ENCODE results near the gene APPL2.

- TF ChIP-seq, protein P1, sequence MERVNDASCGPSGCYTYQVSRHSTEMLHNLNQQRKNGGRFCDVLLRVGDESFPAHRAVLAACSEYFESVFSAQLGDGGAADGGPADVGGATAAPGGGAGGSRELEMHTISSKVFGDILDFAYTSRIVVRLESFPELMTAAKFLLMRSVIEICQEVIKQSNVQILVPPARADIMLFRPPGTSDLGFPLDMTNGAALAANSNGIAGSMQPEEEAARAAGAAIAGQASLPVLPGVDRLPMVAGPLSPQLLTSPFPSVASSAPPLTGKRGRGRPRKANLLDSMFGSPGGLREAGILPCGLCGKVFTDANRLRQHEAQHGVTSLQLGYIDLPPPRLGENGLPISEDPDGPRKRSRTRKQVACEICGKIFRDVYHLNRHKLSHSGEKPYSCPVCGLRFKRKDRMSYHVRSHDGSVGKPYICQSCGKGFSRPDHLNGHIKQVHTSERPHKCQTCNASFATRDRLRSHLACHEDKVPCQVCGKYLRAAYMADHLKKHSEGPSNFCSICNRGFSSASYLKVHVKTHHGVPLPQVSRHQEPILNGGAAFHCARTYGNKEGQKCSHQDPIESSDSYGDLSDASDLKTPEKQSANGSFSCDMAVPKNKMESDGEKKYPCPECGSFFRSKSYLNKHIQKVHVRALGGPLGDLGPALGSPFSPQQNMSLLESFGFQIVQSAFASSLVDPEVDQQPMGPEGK (CRISPR knock-in tag; IDR thresholded peaks at IDR 0.05; ENCODE audit: borderline replicate concordance), result no peak
- TF ChIP-seq ZFP3 (CRISPR knock-in tag; IDR thresholded peaks at IDR 0.05) (no peak), ESRRG (CRISPR knock-in tag; IDR thresholded peaks at IDR 0.05) (no peak), PPARA (CRISPR knock-in tag; IDR thresholded peaks at IDR 0.05; ENCODE audit: borderline replicate concordance) (no peak), TCF4 (CRISPR knock-in tag; IDR thresholded peaks at IDR 0.05; ENCODE audit: borderline replicate concordance) (no peak), TSHZ2 (CRISPR knock-in tag; IDR thresholded peaks at IDR 0.05) (no peak), ISL1 (CRISPR knock-in tag; IDR thresholded peaks at IDR 0.05) (no peak), RARB (CRISPR knock-in tag; IDR thresholded peaks at IDR 0.05) (no peak), ZFP30 (CRISPR knock-in tag; IDR thresholded peaks at IDR 0.05) (no peak), ZNF8 (CRISPR knock-in tag; IDR thresholded peaks at IDR 0.05) (no peak), SNAI2 (CRISPR knock-in tag; IDR thresholded peaks at IDR 0.05) (no peak), ZNF70 (CRISPR knock-in tag; IDR thresholded peaks at IDR 0.05) (no peak), ARNTL (CRISPR knock-in tag; IDR thresholded peaks at IDR 0.05; ENCODE audit: borderline replicate concordance, low read depth) (no peak), BACH2 (CRISPR knock-in tag; IDR thresholded peaks at IDR 0.05; ENCODE audit: borderline replicate concordance) (no peak)
These were observed 28.8 kb upstream of the APPL2 start for GRCh38 chr12:105264771-105265170.
